ENCODE results near the gene TGIF2LY. TPM values are rescaled to one million over a fixed set of nuclear protein-coding genes. Genes with fewer than 3 reads are reported as not detected.

Gene TGIF2LY
- not detected in 5 replicates for total RNA-seq (2022; extraction: Qiagen RNA extraction; ENCODE audit: low read depth)

GRCh38 chrY:3578767-3579166, at the start of gene TGIF2LY:
Gene TGIF2LY (plus strand): TSS chrY:3579067. CDS start chrY:3579245, 178 bp downstream.

